GM12878 (cell line): ENCODE results near the gene FAM241A. TPM values are rescaled to one million over a fixed set of nuclear protein-coding genes. Genes with fewer than 3 reads are reported as not detected.

Experiments
- CEBPB ChIP-seq, 2 experiments: fragments of 150-350 bp in 1 of 2; IDR thresholded peaks; 2 replicates each; pipeline ENCODE4 v1.6.1; 2012 to 2014; ENCODE audit warnings: low read depth in 2 of 2, low read length in 2 of 2, borderline replicate concordance in 1 of 2, inconsistent platforms in 1 of 2
- FOS ChIP-seq: IDR thresholded peaks from 3 replicates; pipeline ENCODE4 v1.6.1; 2011; ENCODE audit warnings: borderline replicate concordance; ENCODE audit not compliant: insufficient read length; ENCODE audit errors: extremely low read depth
- HCFC1 ChIP-seq: fragments of 150-350 bp; IDR thresholded peaks from 2 replicates; pipeline ENCODE4 v1.6.1; 2014; ENCODE audit warnings: low read length
- IRF4 ChIP-seq: IDR thresholded peaks from 2 replicates; pipeline ENCODE4 v1.6.1; 2011; ENCODE audit warnings: low read depth, low read length
- KDM1A ChIP-seq: fragments of 200-600 bp; sonication (generic); IDR thresholded peaks from 2 replicates; pipeline ENCODE4 v1.6.1; 2016; ENCODE audit warnings: borderline replicate concordance
- MYB ChIP-seq: fragments of 150-350 bp; IDR thresholded peaks from 2 replicates; pipeline ENCODE4 v1.6.1; 2014; ENCODE audit warnings: mild to moderate bottlenecking, low read depth, low read length, borderline replicate concordance
- MYC ChIP-seq: IDR thresholded peaks from 2 replicates; pipeline ENCODE4 v1.6.1; 2011; ENCODE audit warnings: mild to moderate bottlenecking, low read length, moderate library complexity, inconsistent platforms; ENCODE audit not compliant: insufficient read depth, insufficient replicate concordance, insufficient read length, severe bottlenecking
- POLR2AphosphoS2 ChIP-seq: IDR thresholded peaks from 2 replicates; pipeline ENCODE4 v1.6.1; 2011; ENCODE audit warnings: low read depth, mild to moderate bottlenecking, low read length, improper control_type of control experiment, moderate library complexity
- RUNX3 ChIP-seq: IDR thresholded peaks from 2 replicates; pipeline ENCODE4 v1.6.1; 2012; ENCODE audit warnings: low read length, inconsistent platforms
- SMAD1 ChIP-seq: fragments of 450-650 bp; IDR thresholded peaks from 2 replicates; pipeline ENCODE4 v1.6.1; 2018; ENCODE audit warnings: mild to moderate bottlenecking, low read depth; ENCODE audit not compliant: partially characterized antibody
- SPI1 ChIP-seq: IDR thresholded peaks from 2 replicates; pipeline ENCODE4 v1.6.1; 2011; ENCODE audit warnings: low read depth, mild to moderate bottlenecking, low read length, moderate library complexity, borderline replicate concordance; ENCODE audit not compliant: insufficient read depth
- WRNIP1 ChIP-seq: IDR thresholded peaks from 2 replicates; pipeline ENCODE4 v1.6.1; 2011; ENCODE audit warnings: low read depth, low read length, improper control_type of control experiment, borderline replicate concordance
- polyA plus RNA-seq, 11 experiments: library from polyadenylated mRNA; depleted of rRNA in 4 of 11; unstranded in 6 of 11; stranded (reverse) in 5 of 11; fragments of >200 nt; fragmentation: Nextera tagmentation in 4 of 11; fragmentation: Illumina TruSeq in 1 of 11; extraction: Ambion mirVana in 4 of 11; extraction: Trizol in 1 of 11; gene quantifications; 1 replicate in 1 of 11; 2 replicates in 10 of 11; pipeline versions ENCODE4 v1.2.1 to v1.2.3, GENCODE V29; 2011 to 2016; ENCODE audit warnings: inconsistent platforms in 2 of 11, missing spikeins in 2 of 11, low read depth in 1 of 11
- total RNA-seq, 4 experiments: library from RNA; depleted of rRNA in 3 of 4; stranded (reverse); fragments of >200 nt in 3 of 4; fragmentation: Illumina TruSeq in 1 of 4; extraction: Trizol in 1 of 4; gene quantifications; 2 replicates each; pipeline versions ENCODE4 v1.2.1 to v1.2.3, GENCODE V29; 2013 to 2021
- TF ChIP-seq, protein P1 (sequence below): fragments of 450-650 bp; IDR thresholded peaks from 2 replicates; pipeline ENCODE4 v1.6.1; 2017; ENCODE audit warnings: mild to moderate bottlenecking, moderate library complexity
- TF ChIP-seq, protein P2 (sequence below): IDR thresholded peaks from 2 replicates; pipeline ENCODE4 v1.6.1; 2012; ENCODE audit warnings: low read length, inconsistent platforms
- TF ChIP-seq, protein P3 (sequence below): fragments of 450-650 bp; IDR thresholded peaks from 2 replicates; pipeline ENCODE4 v1.6.1; 2017; ENCODE audit warnings: antibody characterized with exemption, mild to moderate bottlenecking, moderate library complexity
- TF ChIP-seq, protein P4 (sequence below): fragments of 450-650 bp; IDR thresholded peaks from 2 replicates; pipeline ENCODE4 v1.6.1; 2018; ENCODE audit warnings: borderline replicate concordance, mild to moderate bottlenecking; ENCODE audit not compliant: partially characterized antibody

FAM241A gene
- total and polyA plus RNA-seq, 10 of the 15 experiments (the other 5 are each of a cell fraction or from before 2014, with no cell fraction given) = 0.20 to 7.5 (median 2.4) TPM

DNA sequence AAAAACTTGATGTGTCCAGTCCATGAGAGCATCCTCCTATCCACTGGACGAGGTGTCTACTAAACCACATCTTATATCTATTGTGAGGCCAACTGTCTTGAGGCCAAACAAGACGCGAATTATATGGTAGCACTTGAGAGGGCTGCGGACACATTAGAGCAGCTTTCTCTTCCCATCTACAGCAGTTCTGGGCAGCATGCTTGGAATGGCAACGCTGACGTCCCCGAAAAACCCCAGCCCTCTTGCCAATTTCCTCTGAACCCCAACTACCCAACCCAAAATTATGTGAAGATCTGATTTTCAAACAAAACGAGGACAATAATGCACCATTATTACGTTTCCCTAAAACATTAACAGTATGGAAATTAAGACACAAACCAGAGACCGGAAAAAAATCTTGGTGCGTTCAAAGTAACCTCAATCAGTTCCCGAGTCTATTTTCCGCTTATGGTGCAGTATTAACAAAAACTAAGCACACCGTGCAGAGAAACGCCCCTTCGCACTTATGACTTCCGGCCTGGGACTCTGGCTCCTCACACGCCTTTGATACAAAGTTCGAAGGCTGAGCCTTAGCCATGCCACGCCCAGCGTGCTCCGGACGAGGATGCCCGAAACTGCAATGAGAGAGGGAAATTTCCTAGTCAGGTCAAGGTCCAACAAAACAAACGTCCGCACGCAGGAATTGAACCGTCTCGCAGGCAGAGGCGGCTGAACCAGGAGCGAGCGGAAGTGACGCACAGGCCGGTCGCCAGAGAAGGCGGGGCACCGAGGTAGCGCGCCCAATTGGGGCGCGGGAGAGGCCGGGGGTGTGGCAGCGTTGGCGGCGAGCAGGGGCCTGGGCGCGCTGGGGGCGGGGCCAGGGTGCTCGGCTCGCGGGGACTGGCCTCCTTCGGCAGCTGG is 85.9 kb downstream of the FAM241A start (continued):
- TF ChIP-seq, protein P1, sequence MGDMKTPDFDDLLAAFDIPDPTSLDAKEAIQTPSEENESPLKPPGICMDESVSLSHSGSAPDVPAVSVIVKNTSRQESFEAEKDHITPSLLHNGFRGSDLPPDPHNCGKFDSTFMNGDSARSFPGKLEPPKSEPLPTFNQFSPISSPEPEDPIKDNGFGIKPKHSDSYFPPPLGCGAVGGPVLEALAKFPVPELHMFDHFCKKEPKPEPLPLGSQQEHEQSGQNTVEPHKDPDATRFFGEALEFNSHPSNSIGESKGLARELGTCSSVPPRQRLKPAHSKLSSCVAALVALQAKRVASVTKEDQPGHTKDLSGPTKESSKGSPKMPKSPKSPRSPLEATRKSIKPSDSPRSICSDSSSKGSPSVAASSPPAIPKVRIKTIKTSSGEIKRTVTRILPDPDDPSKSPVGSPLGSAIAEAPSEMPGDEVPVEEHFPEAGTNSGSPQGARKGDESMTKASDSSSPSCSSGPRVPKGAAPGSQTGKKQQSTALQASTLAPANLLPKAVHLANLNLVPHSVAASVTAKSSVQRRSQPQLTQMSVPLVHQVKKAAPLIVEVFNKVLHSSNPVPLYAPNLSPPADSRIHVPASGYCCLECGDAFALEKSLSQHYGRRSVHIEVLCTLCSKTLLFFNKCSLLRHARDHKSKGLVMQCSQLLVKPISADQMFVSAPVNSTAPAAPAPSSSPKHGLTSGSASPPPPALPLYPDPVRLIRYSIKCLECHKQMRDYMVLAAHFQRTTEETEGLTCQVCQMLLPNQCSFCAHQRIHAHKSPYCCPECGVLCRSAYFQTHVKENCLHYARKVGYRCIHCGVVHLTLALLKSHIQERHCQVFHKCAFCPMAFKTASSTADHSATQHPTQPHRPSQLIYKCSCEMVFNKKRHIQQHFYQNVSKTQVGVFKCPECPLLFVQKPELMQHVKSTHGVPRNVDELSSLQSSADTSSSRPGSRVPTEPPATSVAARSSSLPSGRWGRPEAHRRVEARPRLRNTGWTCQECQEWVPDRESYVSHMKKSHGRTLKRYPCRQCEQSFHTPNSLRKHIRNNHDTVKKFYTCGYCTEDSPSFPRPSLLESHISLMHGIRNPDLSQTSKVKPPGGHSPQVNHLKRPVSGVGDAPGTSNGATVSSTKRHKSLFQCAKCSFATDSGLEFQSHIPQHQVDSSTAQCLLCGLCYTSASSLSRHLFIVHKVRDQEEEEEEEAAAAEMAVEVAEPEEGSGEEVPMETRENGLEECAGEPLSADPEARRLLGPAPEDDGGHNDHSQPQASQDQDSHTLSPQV = no peak
- TF ChIP-seq, protein P2, sequence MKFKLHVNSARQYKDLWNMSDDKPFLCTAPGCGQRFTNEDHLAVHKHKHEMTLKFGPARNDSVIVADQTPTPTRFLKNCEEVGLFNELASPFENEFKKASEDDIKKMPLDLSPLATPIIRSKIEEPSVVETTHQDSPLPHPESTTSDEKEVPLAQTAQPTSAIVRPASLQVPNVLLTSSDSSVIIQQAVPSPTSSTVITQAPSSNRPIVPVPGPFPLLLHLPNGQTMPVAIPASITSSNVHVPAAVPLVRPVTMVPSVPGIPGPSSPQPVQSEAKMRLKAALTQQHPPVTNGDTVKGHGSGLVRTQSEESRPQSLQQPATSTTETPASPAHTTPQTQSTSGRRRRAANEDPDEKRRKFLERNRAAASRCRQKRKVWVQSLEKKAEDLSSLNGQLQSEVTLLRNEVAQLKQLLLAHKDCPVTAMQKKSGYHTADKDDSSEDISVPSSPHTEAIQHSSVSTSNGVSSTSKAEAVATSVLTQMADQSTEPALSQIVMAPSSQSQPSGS = 0 out of 2 replicates have a peak, but pooled peaks have one; percentile 35
- TF ChIP-seq WRNIP1 (no peak), RUNX3 (peak; percentile 12; the same call in 1 of the 2 replicates), CEBPB (IDR thresholded peaks at IDR 0.05; ENCODE audit: borderline replicate concordance in 1 of 2, low read depth in 2 of 2, low read length in 2 of 2) (no peak; a peak in 1 of 4 replicates), IRF4 (no peak), SPI1 (peak; percentile 14; the same call in 1 of the 2 replicates), MYB (no peak), KDM1A (no peak), SMAD1 (no peak), FOS (no peak), MYC (no peak), HCFC1 (0 out of 2 replicates have a peak, but pooled peaks have one; percentile 30), POLR2AphosphoS2 (no peak)
- TF ChIP-seq, protein P3, sequence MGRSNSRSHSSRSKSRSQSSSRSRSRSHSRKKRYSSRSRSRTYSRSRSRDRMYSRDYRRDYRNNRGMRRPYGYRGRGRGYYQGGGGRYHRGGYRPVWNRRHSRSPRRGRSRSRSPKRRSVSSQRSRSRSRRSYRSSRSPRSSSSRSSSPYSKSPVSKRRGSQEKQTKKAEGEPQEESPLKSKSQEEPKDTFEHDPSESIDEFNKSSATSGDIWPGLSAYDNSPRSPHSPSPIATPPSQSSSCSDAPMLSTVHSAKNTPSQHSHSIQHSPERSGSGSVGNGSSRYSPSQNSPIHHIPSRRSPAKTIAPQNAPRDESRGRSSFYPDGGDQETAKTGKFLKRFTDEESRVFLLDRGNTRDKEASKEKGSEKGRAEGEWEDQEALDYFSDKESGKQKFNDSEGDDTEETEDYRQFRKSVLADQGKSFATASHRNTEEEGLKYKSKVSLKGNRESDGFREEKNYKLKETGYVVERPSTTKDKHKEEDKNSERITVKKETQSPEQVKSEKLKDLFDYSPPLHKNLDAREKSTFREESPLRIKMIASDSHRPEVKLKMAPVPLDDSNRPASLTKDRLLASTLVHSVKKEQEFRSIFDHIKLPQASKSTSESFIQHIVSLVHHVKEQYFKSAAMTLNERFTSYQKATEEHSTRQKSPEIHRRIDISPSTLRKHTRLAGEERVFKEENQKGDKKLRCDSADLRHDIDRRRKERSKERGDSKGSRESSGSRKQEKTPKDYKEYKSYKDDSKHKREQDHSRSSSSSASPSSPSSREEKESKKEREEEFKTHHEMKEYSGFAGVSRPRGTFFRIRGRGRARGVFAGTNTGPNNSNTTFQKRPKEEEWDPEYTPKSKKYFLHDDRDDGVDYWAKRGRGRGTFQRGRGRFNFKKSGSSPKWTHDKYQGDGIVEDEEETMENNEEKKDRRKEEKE = no peak
- TF ChIP-seq, protein P4, sequence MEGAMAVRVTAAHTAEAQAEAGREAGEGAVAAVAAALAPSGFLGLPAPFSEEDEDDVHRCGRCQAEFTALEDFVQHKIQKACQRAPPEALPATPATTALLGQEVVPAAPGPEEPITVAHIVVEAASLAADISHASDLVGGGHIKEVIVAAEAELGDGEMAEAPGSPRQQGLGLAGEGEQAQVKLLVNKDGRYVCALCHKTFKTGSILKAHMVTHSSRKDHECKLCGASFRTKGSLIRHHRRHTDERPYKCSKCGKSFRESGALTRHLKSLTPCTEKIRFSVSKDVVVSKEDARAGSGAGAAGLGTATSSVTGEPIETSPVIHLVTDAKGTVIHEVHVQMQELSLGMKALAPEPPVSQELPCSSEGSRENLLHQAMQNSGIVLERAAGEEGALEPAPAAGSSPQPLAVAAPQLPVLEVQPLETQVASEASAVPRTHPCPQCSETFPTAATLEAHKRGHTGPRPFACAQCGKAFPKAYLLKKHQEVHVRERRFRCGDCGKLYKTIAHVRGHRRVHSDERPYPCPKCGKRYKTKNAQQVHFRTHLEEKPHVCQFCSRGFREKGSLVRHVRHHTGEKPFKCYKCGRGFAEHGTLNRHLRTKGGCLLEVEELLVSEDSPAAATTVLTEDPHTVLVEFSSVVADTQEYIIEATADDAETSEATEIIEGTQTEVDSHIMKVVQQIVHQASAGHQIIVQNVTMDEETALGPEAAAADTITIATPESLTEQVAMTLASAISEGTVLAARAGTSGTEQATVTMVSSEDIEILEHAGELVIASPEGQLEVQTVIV = peak; percentile 36
